ENCODE data around the gene ZIC1. TPM values are rescaled to one million over a fixed set of nuclear protein-coding genes. Genes with fewer than 3 reads are reported as not detected.

The ZIC1 gene
- total and polyA plus RNA-seq, 2 donors (not counting 1 experiment from before 2014, with no cell fraction given): not detected

DNA sequence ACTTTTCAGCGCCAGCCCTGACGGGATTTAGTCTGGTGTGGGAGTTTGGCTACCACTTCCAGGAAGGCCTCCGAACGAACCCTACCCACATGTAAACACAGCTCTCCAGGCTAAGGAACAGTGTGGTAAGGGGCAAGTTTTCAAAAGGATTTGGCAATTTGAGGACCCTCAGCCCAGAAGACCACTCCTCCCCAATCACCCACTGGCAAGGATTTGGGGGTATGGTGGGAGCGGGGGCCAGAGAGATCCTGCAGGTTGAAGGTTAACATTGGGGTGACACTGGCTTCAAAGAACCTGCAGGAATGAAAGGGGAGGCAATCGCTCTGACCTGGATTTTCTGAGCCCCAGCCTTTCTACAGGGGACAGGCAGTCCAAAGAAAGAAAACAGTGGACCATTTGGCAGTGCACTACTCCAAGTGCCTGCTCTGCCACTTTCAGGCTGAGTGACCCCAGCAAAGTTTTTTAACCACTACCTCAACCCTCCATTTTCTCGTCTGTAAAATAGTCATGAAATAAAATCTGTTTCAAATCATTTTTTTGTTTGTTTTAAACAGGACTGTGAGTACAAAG lies 37.3 kb upstream of the ZIC1 start:
- CTCF ChIA-PET: no interaction called here
- peaks cover 0 to 17% (median 0%) of the 10 kb centered on the region in 3 donors for H3K9me3 ChIP-seq (ENCODE audit: control extremely low read depth in 1 of 3, control insufficient read depth in 2 of 3, insufficient read depth in 1 of 3, low read length in 2 of 3)

DNA sequence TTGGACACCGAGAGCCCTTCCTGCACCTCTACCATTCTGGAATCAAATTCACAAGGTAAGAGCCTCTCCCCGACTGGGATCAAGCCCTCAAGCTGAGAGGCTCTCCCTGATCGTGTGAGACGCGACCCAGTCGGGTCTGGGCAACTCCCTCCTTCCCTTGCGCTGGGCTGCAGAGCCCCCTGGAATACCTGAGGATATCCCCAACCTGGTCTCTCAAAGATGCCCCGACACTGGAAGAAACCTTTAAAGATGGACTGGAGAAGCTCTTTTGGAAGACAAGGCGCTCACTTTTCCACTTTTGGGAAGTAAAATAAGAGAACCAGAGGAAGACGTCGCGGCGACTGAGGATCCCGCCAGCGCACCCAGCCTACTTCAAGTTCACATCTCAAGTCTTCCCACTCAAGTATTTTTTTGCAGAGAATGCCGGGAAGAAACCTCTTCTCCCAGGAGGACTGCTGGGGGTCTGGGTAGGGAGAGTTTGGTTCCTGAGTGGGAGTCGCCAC lies 36.6 kb upstream of the ZIC1 start:
- DNase-seq: no peak
- ChIA-PET POLR2A (no interaction called here), CTCF (no interaction called here)
- no peaks in the 10 kb centered on the region for H3K9me3 Mint-ChIP-seq (ENCODE audit: insufficient read depth)
- ATAC-seq (ENCODE audit: low read depth): no peak
- Histone ChIP-seq H3K27ac (ENCODE audit: low read length in 2 of 2) (no peak overlapping the region), H3K79me2 (ENCODE audit: control insufficient read depth, insufficient read depth, low read length) (no peaks in the 10 kb centered on the region), H3K36me3 (replicated peaks in 1 of 2; ENCODE audit: control extremely low read depth in 1 of 2, control insufficient read depth in 1 of 2, extremely low read depth in 1 of 2, insufficient read depth in 2 of 2, low read length in 1 of 2) (no peaks in the 10 kb centered on the region), H3K4me1 (ENCODE audit: control insufficient read depth in 2 of 2, insufficient read depth in 2 of 2, low read length in 2 of 2) (no peaks in the 10 kb centered on the region), H3K4me2 (replicated peaks; ENCODE audit: low read depth, low read length, poor library complexity, severe bottlenecking) (no peak overlapping the region), H3K4me3 (ENCODE audit: control extremely low read depth in 1 of 5, extremely low read depth in 1 of 5, insufficient read depth in 1 of 5, low read depth in 2 of 5, low read length in 4 of 5) (no peak overlapping the region), H2AFZ (ENCODE audit: insufficient read depth, low read depth, low read length, poor library complexity, severe bottlenecking) (no peak overlapping the region), H3K27me3 (replicated peaks in 1 of 4; ENCODE audit: control extremely low read depth in 1 of 4, control insufficient read depth in 3 of 4, insufficient read depth in 4 of 4, low read length in 3 of 4) (peaks cover 0 to 64% (median 36%) of the 10 kb centered on the region in 4 experiments), H3K9me3 (ENCODE audit: control extremely low read depth in 1 of 3, control insufficient read depth in 2 of 3, insufficient read depth in 1 of 3, low read length in 2 of 3) (peaks cover 0 to 20% (median 0%) of the 10 kb centered on the region in 3 donors), H4K20me1 (ENCODE audit: control insufficient read depth, insufficient read depth, low read length, poor library complexity, severe bottlenecking) (no peaks in the 10 kb centered on the region), H3K9ac (ENCODE audit: low read length) (no peak overlapping the region)
- WGBS (ENCODE audit: insufficient coverage): 32% methylated on average over 7 of the region's 17 CpGs
- H3K4me3 Mint-ChIP-seq: no peak overlapping the region
- peaks cover 83% of the 10 kb centered on the region for H3K27me3 Mint-ChIP-seq
- TF ChIP-seq, protein P1, sequence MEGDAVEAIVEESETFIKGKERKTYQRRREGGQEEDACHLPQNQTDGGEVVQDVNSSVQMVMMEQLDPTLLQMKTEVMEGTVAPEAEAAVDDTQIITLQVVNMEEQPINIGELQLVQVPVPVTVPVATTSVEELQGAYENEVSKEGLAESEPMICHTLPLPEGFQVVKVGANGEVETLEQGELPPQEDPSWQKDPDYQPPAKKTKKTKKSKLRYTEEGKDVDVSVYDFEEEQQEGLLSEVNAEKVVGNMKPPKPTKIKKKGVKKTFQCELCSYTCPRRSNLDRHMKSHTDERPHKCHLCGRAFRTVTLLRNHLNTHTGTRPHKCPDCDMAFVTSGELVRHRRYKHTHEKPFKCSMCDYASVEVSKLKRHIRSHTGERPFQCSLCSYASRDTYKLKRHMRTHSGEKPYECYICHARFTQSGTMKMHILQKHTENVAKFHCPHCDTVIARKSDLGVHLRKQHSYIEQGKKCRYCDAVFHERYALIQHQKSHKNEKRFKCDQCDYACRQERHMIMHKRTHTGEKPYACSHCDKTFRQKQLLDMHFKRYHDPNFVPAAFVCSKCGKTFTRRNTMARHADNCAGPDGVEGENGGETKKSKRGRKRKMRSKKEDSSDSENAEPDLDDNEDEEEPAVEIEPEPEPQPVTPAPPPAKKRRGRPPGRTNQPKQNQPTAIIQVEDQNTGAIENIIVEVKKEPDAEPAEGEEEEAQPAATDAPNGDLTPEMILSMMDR (IDR thresholded peaks at IDR 0.05): no peak
- no peak for TF ChIP-seq EZH2 (IDR thresholded peaks at IDR 0.05; ENCODE audit: borderline replicate concordance, insufficient read depth, low read depth, low read length, poor library complexity, severe bottlenecking)
- no peaks in the 10 kb centered on the region for H3K4me1 Mint-ChIP-seq
- intact Hi-C loops (cut with micrococcal nuclease): no loop called here
- H3K27ac Mint-ChIP-seq: no peak overlapping the region

More for the DNA sequence above, 37.3 kb upstream of the ZIC1 start:
- no peak for ATAC-seq (ENCODE audit: low read depth)
- H3K4me3 Mint-ChIP-seq: no peak overlapping the region
- H3K27ac Mint-ChIP-seq: no peak overlapping the region
- H3K9ac ChIP-seq (ENCODE audit: low read length): no peak overlapping the region
- no peaks in the 10 kb centered on the region for H3K36me3 ChIP-seq (replicated peaks in 1 of 2; ENCODE audit: control extremely low read depth in 1 of 2, control insufficient read depth in 1 of 2, extremely low read depth in 1 of 2, insufficient read depth in 2 of 2, low read length in 1 of 2)
- intact Hi-C loops (cut with micrococcal nuclease): no loop called here
- H3K4me1 ChIP-seq (ENCODE audit: control insufficient read depth in 2 of 2, insufficient read depth in 2 of 2, low read length in 2 of 2): no peaks in the 10 kb centered on the region
- no peak overlapping the region for H3K4me3 ChIP-seq (ENCODE audit: control extremely low read depth in 1 of 5, extremely low read depth in 1 of 5, insufficient read depth in 1 of 5, low read depth in 2 of 5, low read length in 4 of 5)
- no peaks in the 10 kb centered on the region for H3K4me1 Mint-ChIP-seq
- no peaks in the 10 kb centered on the region for H3K79me2 ChIP-seq (ENCODE audit: control insufficient read depth, insufficient read depth, low read length)
- POLR2A ChIA-PET: no interaction called here
- no peak overlapping the region for H3K4me2 ChIP-seq (replicated peaks; ENCODE audit: low read depth, low read length, poor library complexity, severe bottlenecking)
- peaks cover 78% of the 10 kb centered on the region for H3K27me3 Mint-ChIP-seq
- no peak overlapping the region for H3K27ac ChIP-seq (ENCODE audit: low read length in 2 of 2)
- no peaks in the 10 kb centered on the region for H4K20me1 ChIP-seq (ENCODE audit: control insufficient read depth, insufficient read depth, low read length, poor library complexity, severe bottlenecking)
- DNase-seq: no peak
- peaks cover 0 to 58% (median 33%) of the 10 kb centered on the region in 4 experiments for H3K27me3 ChIP-seq (replicated peaks in 1 of 4; ENCODE audit: control extremely low read depth in 1 of 4, control insufficient read depth in 3 of 4, insufficient read depth in 4 of 4, low read length in 3 of 4)
- TF ChIP-seq EZH2 (IDR thresholded peaks at IDR 0.05; ENCODE audit: borderline replicate concordance, insufficient read depth, low read depth, low read length, poor library complexity, severe bottlenecking): no peak
- TF ChIP-seq, protein P1 (IDR thresholded peaks at IDR 0.05): no peak
- WGBS (ENCODE audit: insufficient coverage): 13% methylated on average over 1 of the region's 7 CpGs
- no peak overlapping the region for H2AFZ ChIP-seq (ENCODE audit: insufficient read depth, low read depth, low read length, poor library complexity, severe bottlenecking)
- H3K9me3 Mint-ChIP-seq (ENCODE audit: insufficient read depth): no peaks in the 10 kb centered on the region

Measured in B cell (primary cell).